CD4-positive, alpha-beta T cell treated with Interleukin-6 at 100 ng/mL for 8 hours (primary cell): ENCODE measurements around the gene ZSCAN10.
"Not testable (repeated sequence)": the region's sequence is repeated elsewhere in the genome, so short reads cannot be mapped to it uniquely, and the experiment has no call there.

Experiments used
- DNase-seq: peaks from one replicate; pipeline ENCODE4 v3.0.0-alpha.2; 2020; ENCODE audit warnings: mixed read lengths, low spot score

The ZSCAN10 gene

GRCh38 chr16:3063625-3064386 lies 35.3 kb downstream of the ZSCAN10 start:
- DNase-seq = no peak

- DNase-seq = no peak
Observed at GRCh38 chr16:3062553-3062952, 36.5 kb downstream of the ZSCAN10 start.

GRCh38 chr16:3060339-3061127 lies 38.6 kb downstream of the ZSCAN10 start:
- no peak for DNase-seq

- DNase-seq = no peak
Observed at GRCh38 chr16:3059723-3060242, 39.3 kb downstream of the ZSCAN10 start.

- peak; percentile 85 for DNase-seq
Observed at GRCh38 chr16:3059041-3059722, 39.9 kb downstream of the ZSCAN10 start.

- peak; percentile 59 for DNase-seq
Observed at GRCh38 chr16:3058139-3059030, 40.7 kb downstream of the ZSCAN10 start.

GRCh38 chr16:3057181-3058138 lies 41.6 kb downstream of the ZSCAN10 start:
- DNase-seq = no peak

- no peak for DNase-seq
Observed at GRCh38 chr16:3056336-3057180, 42.5 kb downstream of the ZSCAN10 start.

GRCh38 chr16:3055734-3056115 lies 43.4 kb downstream of the ZSCAN10 start:
- DNase-seq = not testable (repeated sequence)

- DNase-seq = no peak
Observed at GRCh38 chr16:3054965-3055733, 43.9 kb downstream of the ZSCAN10 start.

GRCh38 chr16:3053330-3053710 lies 45.8 kb downstream of the ZSCAN10 start:
- not testable (repeated sequence) for DNase-seq

- DNase-seq = not testable (repeated sequence)
Observed at GRCh38 chr16:3052571-3053329, 46.3 kb downstream of the ZSCAN10 start.

GRCh38 chr16:3051494-3051893 lies 47.6 kb downstream of the ZSCAN10 start:
- DNase-seq = no peak

GRCh38 chr16:3051009-3051408 lies 48.1 kb downstream of the ZSCAN10 start:
- no peak for DNase-seq

- no peak for DNase-seq
Observed at GRCh38 chr16:3050487-3050886, 48.6 kb downstream of the ZSCAN10 start.

GRCh38 chr16:3049921-3050481 lies 49.1 kb downstream of the ZSCAN10 start:
- no peak for DNase-seq

- no peak for DNase-seq
Observed at GRCh38 chr16:3047387-3047720, 51.7 kb downstream of the ZSCAN10 start.
